GM19324 (cell line): ENCODE measurements around the gene SMAD6.
"Not testable (repeated sequence)": the region's sequence is repeated elsewhere in the genome, so short reads cannot be mapped to it uniquely, and the experiment has no call there.

Experiments used
- ATAC-seq: cut with Tn5 transposase; IDR thresholded peaks from one replicate; pipeline ENCODE4 v1.9.1; 2021; ENCODE audit warnings: mild to moderate bottlenecking, moderate library complexity; ENCODE audit not compliant: unreplicated experiment, low FRiP score

SMAD6 gene

DNA sequence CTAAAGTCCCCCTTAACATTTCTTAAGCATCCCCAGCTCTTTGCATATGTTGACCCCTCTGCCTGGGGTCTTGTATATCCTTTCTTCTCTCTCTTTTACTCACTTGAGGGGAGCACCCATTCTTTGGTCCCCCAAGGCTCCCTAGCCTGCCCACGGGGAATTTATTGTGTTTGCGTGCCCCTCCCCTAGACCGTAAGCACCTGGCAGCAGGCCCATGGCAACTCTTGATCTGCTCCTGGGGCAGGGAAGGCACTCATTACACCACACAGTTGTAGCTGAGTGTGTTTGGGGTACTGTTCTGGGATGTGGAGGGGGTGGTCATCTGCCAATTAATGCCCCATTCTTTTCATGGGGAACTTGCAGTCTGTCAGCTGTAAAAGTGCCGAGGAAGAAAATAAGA lies 27.3 kb upstream of the SMAD6 start:
- ATAC-seq, result no peak

DNA sequence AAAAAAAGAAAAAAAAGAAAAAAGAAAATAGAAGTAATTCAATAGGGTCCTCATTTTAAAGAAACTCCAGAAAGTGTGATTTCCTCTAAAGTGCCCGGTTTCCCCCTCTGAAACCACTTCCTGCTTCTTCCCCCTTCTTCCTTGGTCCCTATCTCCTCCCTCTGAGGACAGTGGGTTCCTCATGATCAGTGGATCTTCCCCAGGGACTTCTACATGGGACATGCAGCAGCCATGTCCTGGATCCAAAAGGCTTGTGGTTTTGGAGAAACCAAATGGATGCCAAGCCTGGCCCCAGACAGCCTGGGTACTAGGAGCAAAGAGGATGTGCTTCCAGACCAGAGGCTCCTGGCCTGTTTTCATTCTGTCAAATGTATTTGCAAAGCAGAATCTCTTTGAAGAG lies 26.6 kb upstream of the SMAD6 start:
- no peak for ATAC-seq

DNA sequence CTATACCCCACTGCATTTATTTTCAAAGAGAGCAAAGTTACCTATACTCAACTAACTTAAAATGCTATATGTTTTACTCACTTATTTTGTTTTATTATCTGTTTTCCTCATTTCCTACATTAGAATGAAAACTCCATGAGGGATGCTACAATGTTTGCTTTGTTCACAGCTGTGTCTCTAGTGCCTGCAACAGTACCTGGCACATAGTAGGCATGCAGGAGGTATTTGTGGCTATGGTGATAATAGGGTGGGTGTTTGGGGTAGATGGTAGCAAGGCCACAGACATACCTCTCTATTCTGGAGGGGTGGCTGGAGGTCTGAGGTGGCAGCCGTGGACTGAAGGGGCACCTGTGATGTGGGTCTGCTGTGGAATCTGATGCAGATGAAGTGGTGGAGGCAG lies 24.7 kb upstream of the SMAD6 start:
- ATAC-seq, result no peak

DNA sequence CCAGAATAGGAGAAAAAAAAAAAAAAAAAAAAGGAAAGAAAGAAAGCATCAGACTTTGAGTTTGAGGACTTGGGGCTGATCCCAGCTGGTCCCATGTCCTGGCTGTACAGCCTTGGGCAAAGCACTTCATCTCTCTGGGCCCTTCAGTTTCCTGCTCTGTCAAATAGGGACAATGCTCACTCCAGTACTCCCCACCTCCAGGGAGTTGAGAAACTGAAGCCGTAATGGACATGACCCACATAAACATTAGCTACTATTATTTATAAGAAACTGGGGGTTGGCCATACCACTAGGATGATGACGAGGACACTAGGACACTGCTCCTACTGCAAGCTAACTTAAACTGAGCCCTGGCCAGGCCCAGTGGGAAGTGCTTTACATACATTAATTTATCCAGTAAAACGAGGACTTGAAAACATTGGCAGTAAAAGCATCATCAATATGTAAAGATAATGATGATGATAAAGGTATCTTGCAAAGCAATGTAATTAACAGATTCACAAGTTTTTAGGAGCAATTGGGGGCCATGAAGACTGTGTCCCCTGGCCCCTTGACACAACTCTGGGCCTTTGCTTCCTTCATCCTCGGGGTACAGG lies 22.9 kb upstream of the SMAD6 start:
- no peak for ATAC-seq

DNA sequence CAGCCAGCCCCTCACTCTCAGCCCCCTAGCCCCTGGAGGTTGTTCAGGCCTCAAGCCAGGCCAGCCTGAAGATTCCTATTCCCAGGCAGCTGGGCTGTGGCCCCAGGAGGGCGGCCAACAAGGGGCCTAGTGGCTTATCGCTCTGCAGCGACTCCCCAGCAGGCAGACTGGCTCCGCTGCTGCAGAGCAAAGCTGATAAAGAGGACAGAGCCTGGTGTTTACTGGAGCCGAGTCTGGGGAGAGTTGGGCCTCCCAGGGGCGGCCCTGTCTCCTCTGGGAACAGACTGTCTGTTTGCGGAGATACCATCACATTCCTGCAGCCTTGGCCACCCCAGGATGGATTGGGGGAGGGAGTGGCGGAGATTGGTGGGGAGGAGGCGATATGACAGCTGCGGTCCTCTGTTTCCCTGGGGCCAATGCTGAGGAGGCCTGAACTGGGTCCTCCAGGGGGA lies 22.4 kb upstream of the SMAD6 start:
- ATAC-seq, result no peak

DNA sequence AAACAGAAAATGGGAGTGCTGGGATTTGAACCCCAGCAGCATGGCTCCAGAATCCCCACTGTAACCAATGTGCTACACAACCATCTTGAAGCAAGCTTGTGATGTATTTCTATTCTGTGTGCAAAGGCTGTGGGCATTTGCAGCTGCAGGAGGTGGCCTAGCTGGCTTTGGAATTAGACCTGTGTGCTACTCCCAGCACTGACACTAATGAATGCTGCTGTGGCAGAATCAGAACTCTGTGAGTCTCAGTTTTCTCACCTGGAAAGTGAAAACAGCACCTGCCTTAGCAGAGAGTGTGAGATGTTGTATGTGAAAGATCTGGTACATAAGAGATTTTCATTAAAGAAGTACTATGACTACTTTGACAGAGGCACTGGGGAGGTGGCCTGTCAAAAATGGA lies 21.5 kb upstream of the SMAD6 start:
- no peak for ATAC-seq

DNA sequence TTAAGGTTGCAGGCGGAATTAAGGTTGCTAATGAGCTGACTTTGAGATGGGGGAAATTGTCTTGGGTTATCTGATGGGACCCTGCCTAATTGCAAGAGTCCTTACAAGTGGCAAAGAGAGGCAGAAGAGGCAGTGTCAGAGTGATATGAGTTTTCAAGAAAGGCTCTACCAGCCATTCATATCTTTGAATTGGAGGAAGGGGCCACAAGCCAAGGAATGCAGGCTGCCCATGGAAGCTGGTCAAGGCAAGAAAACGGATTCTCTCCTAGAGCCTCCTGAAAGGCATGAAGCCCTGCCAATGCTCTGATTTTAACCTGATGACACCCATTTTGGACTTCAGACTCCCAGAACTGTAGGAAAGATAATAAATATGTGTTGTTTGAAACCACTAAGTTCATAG lies 20.6 kb upstream of the SMAD6 start:
- ATAC-seq, result no peak

DNA sequence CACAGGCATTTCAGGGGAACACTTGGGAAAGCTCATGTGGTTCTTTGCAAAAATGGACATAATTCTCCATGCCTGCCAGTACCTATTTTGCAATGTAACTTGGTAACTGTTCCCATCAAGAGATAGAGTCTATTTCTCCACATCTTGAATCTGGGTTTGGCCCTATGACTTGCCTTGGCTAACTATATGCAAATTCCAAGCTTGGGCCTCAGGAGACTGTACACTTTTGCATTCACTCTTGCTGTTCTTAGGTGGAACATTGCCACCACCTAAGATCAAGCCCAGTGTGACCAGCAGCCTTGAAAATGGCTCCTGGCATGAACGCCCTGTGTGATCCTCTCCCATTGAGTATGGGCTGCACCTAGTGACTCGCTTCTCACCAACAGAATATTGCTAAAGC lies 19.8 kb upstream of the SMAD6 start:
- ATAC-seq, result no peak

DNA sequence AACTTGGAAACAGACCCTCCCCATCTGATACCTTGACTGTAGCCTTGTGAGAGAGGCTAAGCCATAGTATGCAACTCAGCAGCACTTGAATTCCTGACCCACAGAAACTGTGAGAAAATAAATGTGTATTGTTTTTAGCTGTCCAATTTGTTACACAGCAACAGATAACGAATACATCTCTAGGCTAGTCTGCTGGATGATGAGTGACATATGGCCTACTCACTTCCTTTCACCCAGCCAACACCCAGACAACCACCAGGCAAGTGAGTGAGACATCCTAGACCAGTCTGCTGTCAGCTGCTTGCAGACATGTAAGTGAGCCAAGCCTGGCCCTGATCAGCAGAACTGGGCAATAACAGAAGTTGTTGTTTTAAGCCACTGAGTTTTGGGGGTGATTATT lies 19.2 kb upstream of the SMAD6 start:
- ATAC-seq, result no peak

DNA sequence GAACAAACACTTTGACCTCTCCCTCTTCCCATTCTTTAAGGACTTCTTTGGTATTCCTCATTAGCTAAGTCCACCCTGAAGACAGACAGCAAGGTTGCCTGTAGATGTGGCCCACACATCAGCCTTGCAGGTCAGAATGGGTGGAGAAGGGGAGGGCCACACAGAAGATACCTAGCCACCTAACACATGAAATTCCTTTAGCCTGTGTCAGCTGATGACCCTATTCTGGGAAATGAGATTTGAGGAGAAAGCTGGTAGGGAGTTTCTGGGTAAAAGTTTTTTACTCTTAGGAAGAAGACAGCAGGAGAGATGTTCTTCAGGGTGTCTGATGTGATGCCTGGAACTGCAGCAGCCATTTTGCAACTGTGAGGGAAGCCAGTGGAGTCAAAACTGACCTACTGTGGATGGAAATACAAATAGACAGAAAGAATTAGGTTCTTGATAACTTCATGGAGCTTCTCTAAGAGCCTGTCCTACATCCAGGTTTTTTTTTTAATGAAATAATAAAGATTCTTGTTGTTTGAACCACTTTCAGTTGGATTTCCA lies 17.8 kb upstream of the SMAD6 start:
- ATAC-seq, result no peak

DNA sequence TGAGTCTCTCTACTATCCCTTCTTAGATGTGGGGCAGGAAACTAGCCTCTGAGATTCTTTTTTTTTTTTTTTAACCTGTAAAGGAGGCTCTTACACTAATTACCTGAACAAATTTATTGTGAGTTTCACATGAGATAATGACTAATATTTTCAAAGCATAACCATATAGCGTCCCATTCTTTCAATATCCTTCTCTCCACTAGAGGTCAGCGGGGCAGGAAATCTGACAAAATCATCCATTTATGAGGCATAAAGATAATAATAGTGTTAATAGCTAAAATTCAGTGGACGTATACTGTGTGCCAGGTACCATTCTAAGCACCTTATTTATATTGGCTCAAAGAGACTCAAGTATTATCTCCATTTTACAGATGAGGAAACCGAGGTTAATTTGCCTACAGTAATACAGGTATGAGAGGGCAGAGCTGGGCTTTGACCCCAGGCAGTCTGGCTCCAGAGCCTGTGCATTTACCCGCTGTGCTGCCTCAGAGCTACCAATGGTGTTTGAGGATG lies 16.3 kb upstream of the SMAD6 start:
- ATAC-seq, result no peak

DNA sequence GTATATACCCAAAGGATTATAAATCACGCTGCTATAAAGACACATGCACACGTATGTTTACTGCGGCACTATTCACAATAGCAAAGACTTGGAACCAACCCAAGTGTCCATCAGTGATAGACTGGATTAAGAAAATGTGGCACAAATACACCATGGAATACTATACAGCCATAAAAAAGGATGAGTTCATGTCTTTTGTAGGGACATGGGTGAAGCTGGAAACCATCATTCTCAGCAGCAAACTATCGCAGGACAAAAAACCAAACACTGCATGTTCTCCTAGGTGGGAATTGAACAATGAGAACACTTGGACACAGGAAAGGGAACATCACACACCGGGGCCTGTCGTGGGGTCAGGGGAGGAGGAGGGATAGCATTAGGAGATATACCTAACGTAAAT lies 11.1 kb upstream of the SMAD6 start:
- ATAC-seq, result not testable (repeated sequence)

DNA sequence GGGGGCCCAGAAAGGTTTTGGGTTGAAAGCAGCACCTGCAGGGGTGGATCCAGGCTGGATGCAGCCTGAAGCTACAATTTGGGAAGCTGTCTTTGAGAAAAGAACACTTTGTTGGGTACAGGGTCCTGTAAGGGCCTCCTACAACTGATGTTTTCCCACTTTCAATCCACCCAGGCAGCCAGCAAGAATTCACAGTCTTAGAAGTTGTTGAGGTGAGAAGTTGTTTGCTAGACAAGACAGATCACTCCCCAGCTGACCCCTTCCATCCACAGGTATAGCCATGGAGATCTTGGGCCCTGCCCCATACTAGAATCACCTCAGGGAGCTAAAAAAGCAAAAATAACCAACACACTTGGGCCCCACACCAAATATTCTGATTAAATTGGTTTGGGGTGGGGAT lies 10.3 kb upstream of the SMAD6 start:
- ATAC-seq, result no peak

DNA sequence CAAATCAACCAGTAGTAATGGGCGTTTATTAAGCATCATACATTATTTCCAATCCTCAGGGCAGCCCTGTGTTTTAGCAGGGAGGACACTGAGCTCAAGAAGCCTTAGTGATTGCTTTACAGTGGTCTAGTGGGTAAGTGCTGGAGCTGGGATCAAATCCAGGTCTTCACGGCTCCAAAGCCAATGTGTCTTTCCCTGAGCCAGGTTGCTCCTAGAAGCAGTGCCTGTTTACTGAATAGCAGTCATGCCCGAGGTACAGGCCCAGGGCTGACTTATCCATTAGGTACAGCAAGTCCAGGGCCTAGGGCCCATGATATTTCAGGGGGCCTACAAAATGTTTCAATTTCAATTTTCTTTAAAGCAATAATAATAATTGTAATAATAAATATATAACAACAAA lies 9.6 kb upstream of the SMAD6 start:
- ATAC-seq, result no peak

DNA sequence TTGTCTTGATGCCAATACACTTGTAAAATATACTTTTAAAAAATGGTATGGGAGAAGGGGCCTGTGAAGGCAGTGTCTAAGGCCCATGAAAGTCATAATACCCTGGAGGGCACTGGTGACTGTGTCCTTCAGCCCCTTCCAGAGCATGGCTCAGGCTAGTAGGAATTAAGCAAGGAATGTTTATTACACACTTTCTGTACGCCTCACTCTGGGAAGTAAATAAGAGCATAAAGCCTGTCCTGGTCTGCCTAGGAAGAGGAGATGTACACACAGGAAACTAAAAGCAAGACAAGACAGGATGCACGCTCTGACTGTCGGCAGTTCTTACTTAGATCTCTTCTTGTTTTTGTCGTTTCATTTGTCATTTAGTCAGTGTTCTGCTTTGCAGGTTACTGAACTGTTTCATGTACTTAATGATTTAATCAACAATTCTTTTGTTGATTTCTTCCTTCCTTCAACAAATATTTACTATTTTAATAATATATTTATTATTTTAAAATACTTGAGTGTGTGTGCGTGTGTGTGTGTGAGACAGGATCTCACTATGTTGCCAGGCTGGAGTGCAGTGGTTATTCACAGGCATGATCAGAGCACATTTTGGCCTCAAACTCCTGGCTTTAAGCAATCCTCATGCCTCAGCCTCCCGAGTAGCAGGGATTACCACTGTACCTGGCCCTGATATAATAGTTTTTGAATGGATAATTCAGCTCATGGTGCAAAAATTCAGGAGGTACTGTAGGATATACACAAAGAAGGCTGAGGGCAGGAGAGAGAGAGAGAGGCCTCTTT lies 9.0 kb upstream of the SMAD6 start:
- no peak for ATAC-seq

DNA sequence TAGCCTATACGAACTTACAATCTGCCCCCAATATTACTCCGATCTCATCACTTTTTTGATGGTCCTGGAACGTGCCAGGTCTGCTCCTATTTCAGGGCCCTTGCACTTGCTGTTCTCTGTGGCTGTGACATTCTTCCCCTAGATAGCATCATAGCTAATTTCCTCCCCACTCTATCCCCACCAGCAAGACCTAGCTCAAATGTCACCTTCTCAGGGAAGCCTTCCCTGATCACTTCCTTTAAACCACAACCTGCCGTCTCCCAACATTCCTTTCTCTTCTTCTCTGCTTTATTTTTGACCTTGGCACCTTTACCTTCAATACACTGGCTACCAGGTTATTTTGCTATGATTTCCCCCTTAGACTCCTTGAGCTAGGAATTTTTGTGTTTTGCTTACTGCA lies 5.3 kb upstream of the SMAD6 start:
- no peak for ATAC-seq

DNA sequence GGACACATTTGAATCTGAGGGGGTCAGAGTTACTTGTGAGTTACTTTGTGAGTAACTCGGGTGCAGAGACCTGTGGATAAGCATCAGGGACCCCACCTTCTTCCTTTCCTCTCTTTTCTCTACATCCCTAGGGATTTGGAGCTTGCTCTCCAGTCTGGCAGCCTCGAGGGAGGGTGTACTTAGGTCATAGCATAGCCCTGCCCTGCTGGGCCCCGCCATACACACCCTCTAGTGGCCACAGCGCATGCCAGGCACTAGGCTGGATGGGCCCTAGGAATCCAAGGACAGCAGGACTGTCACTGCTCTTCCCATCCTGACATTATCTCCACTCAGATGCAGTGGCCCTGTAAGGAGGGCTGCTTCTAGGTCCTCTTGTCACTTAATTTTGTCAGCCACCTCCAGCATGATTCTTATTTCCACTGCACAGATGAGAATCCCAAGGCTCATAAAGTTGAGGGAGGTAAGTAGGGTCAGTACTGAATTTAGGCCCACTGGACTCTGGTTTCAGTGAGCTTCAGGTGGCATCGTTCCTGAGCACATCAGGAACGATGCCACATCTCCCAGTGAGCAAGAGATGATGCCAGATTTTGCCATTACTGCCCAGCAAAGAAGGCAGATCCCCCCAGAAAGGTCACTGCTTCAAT lies 3.6 kb upstream of the SMAD6 start:
- ATAC-seq, result no peak

DNA sequence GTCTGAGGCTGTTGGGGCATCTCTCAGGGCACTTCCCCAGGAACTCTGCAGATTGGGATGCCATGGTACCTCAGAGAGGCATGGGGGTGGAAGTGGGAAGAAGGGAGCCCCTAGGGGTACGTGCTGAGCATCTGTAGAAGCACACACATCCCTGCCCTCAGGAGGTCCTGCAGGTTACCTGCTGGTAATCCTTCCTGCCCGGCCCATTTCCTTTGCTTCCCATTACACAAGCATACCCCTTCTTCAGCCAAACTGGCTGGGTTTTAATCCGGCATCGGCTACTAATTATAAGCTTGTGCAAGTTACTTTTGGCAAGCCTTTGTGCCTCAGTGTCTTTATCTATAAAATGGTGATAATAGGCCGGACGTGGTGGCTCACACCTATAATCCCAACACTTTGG lies 3.1 kb upstream of the SMAD6 start:
- ATAC-seq, result no peak

DNA sequence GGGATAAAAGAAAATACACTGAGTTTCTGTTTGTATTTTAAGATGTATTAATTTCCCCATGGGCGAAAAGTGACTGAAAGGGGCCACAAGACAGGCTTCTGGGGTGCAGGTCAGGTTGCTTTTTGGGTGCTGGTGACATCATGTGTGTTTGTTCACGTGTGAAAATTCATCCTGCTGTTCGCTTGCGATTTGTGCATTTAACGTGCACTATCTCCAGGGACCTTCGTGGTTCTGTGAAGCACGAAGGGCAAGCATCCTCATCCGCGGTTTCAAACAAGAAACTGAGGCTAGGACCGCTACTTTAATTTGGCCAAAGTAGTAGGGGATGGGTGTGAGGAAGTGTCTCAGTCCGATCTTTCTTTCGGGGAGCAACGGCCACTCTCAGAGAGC lies 1.6 kb upstream of the SMAD6 start:
- ATAC-seq, result no peak

DNA sequence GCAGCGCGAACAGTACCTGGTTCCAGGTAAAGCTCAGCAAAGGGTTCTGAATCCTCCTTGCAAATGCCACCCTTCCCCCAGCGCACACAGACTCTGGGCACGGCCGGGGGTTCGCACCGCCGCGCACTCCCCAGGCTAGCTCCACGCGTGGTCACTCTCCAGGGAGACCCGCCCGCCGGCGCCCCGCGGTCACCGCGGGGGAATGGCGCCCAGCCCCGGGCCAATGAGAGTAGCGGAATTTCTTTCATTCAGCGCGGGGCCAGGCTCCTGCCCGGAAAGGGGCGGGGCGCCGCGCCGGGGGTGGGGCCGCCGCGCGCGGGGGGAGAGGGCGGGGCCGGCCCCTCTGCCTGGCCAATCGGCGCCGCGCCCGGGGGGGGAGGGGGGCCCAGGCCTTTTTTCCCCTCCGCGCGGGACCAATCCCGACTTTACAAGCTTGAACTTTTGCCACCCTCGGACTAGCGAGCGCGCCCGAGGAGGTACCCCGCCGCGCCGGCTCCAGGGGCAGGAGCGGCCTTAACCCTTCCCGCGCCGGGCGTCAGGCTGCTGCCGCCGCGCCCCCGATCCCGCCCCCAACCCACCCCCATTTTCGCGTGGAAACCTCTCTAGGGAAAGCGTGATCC lies 1.1 kb upstream of the SMAD6 start:
- peak; percentile 67 for ATAC-seq

DNA sequence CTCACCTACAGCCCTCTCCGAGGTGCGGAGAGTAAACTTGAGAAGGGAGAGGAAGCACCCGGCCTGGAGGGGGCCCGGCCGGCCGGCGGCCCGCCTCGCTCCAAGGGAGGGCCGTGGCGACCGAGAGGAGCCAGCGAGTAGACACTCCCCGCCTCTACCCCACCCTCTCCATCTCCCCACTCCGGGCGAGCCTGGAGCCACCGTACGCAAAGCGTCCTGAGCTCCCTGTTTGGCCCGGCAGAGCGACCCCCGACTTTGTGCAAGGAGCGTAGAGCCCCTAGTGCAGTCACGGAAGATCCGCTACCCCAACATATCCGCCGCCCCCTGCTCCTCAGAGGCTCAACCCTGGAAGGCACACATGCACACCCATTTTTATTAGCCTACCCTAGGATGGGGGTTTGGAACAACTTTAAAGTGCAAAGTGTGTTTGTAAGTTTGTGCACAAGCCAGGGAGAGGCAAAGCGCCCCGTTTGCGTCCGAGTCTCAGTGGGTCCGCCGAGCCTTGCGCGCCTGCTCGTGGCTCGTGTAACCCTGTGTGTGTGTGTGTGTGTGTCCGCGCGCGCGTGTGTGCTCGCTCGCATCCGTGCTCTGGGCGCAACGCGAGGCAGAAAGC lies 508 bp upstream of the SMAD6 start:
- ATAC-seq, result peak; percentile 29
